SK-N-SH (cell line): Measurements from ENCODE around the gene DTX3. TPM values are rescaled to one million over a fixed set of nuclear protein-coding genes. Genes with fewer than 3 reads are reported as not detected.
A peak's percentile ranks its signal among the peaks of the same experiment; 100 is the strongest.

Source experiments
- CTCF ChIA-PET: fragments of 300-600, 350-600 bp; formaldehyde crosslinking; extraction: SDS; loops from one replicate; lab custom pipeline; 2021; lab: Yijun Ruan, JAX
- POLR2A ChIA-PET: fragments of 350-600 bp; sonication (Branson Sonifier 250); formaldehyde crosslinking; extraction: SDS; loops from one replicate; lab custom pipeline; 2020; ENCODE audit warnings: antibody characterized with exemption, inconsistent platforms; lab: Yijun Ruan, JAX
- DNase-seq: peaks from one replicate; pipeline ENCODE4 v3.0.0; 2012
- H2AFZ ChIP-seq: fragments of 200-600 bp; sonication (generic); 2 replicates; pipeline ENCODE4 v1.8.1; 2016; ENCODE audit warnings: antibody characterized with exemption, mild to moderate bottlenecking, low read depth
- H3F3A ChIP-seq: fragments of 200-600 bp; sonication (generic); replicated peaks from 2 replicates; pipeline ENCODE3; 2016; ENCODE audit warnings: antibody characterized with exemption, mild to moderate bottlenecking; ENCODE audit not compliant: insufficient read depth
- H3K27ac ChIP-seq, 2 experiments: fragments of 200-500 bp in 1 of 2; fragments of 200-600 bp in 1 of 2; sonication (Bioruptor generic) in 1 of 2; sonication (generic), shearing (Covaris generic) in 1 of 2; 2 replicates each; pipeline versions ENCODE4 v1.5.1 to v1.6.1; 2014 to 2016; ENCODE audit warnings: low read depth in 2 of 2, inconsistent platforms in 1 of 2, low read length in 1 of 2, mild to moderate bottlenecking in 1 of 2, mixed read lengths in 1 of 2
- H3K27me3 ChIP-seq: fragments of 200-600 bp; sonication (generic), shearing (Covaris generic); 2 replicates; pipeline ENCODE4 v1.6.1; 2016; ENCODE audit warnings: mixed run types; ENCODE audit not compliant: insufficient read depth
- H3K36me3 ChIP-seq, 2 experiments: fragments of 200-500 bp in 1 of 2; fragments of 200-600 bp in 1 of 2; sonication (Bioruptor generic) in 1 of 2; sonication (generic) in 1 of 2; replicated peaks in 1 of 2; 2 replicates each; pipeline versions ENCODE3 to v1.5.1; 2014 to 2016; ENCODE audit warnings: low read length in 1 of 2, mild to moderate bottlenecking in 1 of 2; ENCODE audit not compliant: insufficient read depth in 2 of 2, control insufficient read depth in 1 of 2
- H3K4me1 ChIP-seq, 2 experiments: fragments of 200-500 bp in 1 of 2; fragments of 200-600 bp in 1 of 2; sonication (Bioruptor generic) in 1 of 2; sonication (generic), shearing (Covaris generic) in 1 of 2; 2 replicates each; pipeline versions ENCODE4 v1.5.1 to v1.6.1; 2014 to 2016; ENCODE audit warnings: low read depth in 1 of 2, low read length in 1 of 2, mixed run types in 1 of 2; ENCODE audit not compliant: insufficient read depth in 2 of 2, control insufficient read depth in 1 of 2
- H3K4me2 ChIP-seq: fragments of 200-600 bp; sonication (generic), shearing (Covaris generic); 2 replicates; pipeline ENCODE4 v1.6.1; 2017; ENCODE audit warnings: mixed run types
- H3K4me3 ChIP-seq, 2 experiments: fragments of 200-500 bp in 1 of 2; fragments of 200-600 bp in 1 of 2; sonication (Bioruptor generic) in 1 of 2; sonication (generic), shearing (Covaris generic) in 1 of 2; 2 replicates each; pipeline versions ENCODE4 v1.5.1 to v1.8.1; 2014 to 2016; ENCODE audit warnings: low read depth in 2 of 2, inconsistent platforms in 1 of 2, low read length in 1 of 2, mild to moderate bottlenecking in 1 of 2, mixed read lengths in 1 of 2, moderate library complexity in 1 of 2
- H3K79me2 ChIP-seq: fragments of 200-600 bp; sonication (generic); 2 replicates; pipeline ENCODE4 v1.8.1; 2017; ENCODE audit warnings: mild to moderate bottlenecking; ENCODE audit not compliant: insufficient read depth
- H3K9ac ChIP-seq: fragments of 200-600 bp; sonication (generic); 2 replicates; pipeline ENCODE4 v1.6.1; 2017; ENCODE audit warnings: mixed run types
- H3K9me2 ChIP-seq: fragments of 200-600 bp; sonication (generic); 2 replicates; pipeline ENCODE4 v1.6.1; 2017; ENCODE audit warnings: mixed run types
- H3K9me3 ChIP-seq: fragments of 200-600 bp; sonication (generic); 2 replicates; pipeline ENCODE4 v1.6.1; 2017; ENCODE audit warnings: mixed run types, mild to moderate bottlenecking, moderate library complexity
- H4K20me1 ChIP-seq: fragments of 200-600 bp; sonication (generic); 2 replicates; pipeline ENCODE4 v1.6.1; 2017; ENCODE audit warnings: mild to moderate bottlenecking, mixed run types; ENCODE audit not compliant: insufficient read depth
- CHD2 ChIP-seq: fragments of 150-350 bp; IDR thresholded peaks from 2 replicates; pipeline ENCODE4 v1.6.1; 2018; ENCODE audit warnings: low read length; ENCODE audit not compliant: partially characterized antibody
- ELF1 ChIP-seq: IDR thresholded peaks from 2 replicates; pipeline ENCODE4 v1.4.0; 2012
- FOXJ3 ChIP-seq: sonication (generic); formaldehyde crosslinking; IDR thresholded peaks from 2 replicates; pipeline ENCODE4 v1.5.1; 2020; ENCODE audit warnings: mild to moderate bottlenecking, missing genetic modification reagents
- GABPA ChIP-seq: IDR thresholded peaks from 2 replicates; pipeline ENCODE4 v1.4.0; 2012; ENCODE audit warnings: low read depth, mild to moderate bottlenecking
- GATA2 ChIP-seq: sonication (generic); formaldehyde crosslinking; IDR thresholded peaks from 2 replicates; pipeline ENCODE4 v1.5.0; 2020; ENCODE audit warnings: mild to moderate bottlenecking, missing genetic modification reagents
- IRF3 ChIP-seq: fragments of 150-350 bp; IDR thresholded peaks from 2 replicates; pipeline ENCODE4 v1.6.1; 2016; ENCODE audit warnings: mild to moderate bottlenecking, low read depth, low read length
- JUND ChIP-seq: IDR thresholded peaks from 2 replicates; pipeline ENCODE4 v1.4.0; 2012
- MAX ChIP-seq: IDR thresholded peaks from 2 replicates; pipeline ENCODE4 v1.4.0; 2012; ENCODE audit warnings: low read depth
- MXI1 ChIP-seq: IDR thresholded peaks from 2 replicates; pipeline ENCODE4 v1.6.1; 2012; ENCODE audit warnings: mild to moderate bottlenecking, low read depth, low read length, improper control_type of control experiment
- POLR2AphosphoS5 ChIP-seq: IDR thresholded peaks from 2 replicates; pipeline ENCODE4 v1.6.1; 2012; ENCODE audit warnings: low read depth, low read length
- RCOR1 ChIP-seq: fragments of 150-350 bp; IDR thresholded peaks from 2 replicates; pipeline ENCODE4 v1.6.1; 2017; ENCODE audit warnings: antibody characterized with exemption, low read length
- RFX5 ChIP-seq: IDR thresholded peaks from 2 replicates; pipeline ENCODE4 v1.6.1; 2012; ENCODE audit warnings: mild to moderate bottlenecking, improper control_type of control experiment, low read length
- RXRA ChIP-seq: IDR thresholded peaks from 2 replicates; pipeline ENCODE4 v1.4.0; 2012; ENCODE audit warnings: low read depth, mild to moderate bottlenecking, borderline replicate concordance
- SIN3A ChIP-seq: IDR thresholded peaks from 2 replicates; pipeline ENCODE4 v1.6.1; 2012; ENCODE audit warnings: low read depth, mild to moderate bottlenecking, low read length, moderate library complexity, borderline replicate concordance
- SMC3 ChIP-seq: IDR thresholded peaks from 2 replicates; pipeline ENCODE4 v1.6.1; 2012; ENCODE audit warnings: low read depth, low read length, improper control_type of control experiment
- TAF1 ChIP-seq: IDR thresholded peaks from 2 replicates; pipeline ENCODE4 v1.6.1; 2012; ENCODE audit warnings: low read depth, mild to moderate bottlenecking, low read length, moderate library complexity, borderline replicate concordance
- TEAD4 ChIP-seq: IDR thresholded peaks from 2 replicates; pipeline ENCODE4 v1.4.0; 2012; ENCODE audit warnings: mild to moderate bottlenecking, borderline replicate concordance; ENCODE audit not compliant: insufficient read depth
- ZBTB33 ChIP-seq: IDR thresholded peaks from 2 replicates; pipeline ENCODE4 v1.4.0; 2012; ENCODE audit warnings: low read depth, borderline replicate concordance
- WGBS: methylation state at CpG from one replicate; pipeline ENCODE4 v1.1.6; 2017; ENCODE audit warnings: low lambda C conversion rate; 5-methylcytosine and 5-hydroxymethylcytosine counted together
- polyA plus RNA-seq, 3 experiments: library from polyadenylated mRNA; depleted of rRNA; stranded (reverse); fragments of >200 nt; gene quantifications; 2 replicates each; pipeline ENCODE4 v1.2.3, GENCODE V29; 2012
- TF ChIP-seq, protein P1 (sequence below): fragments of 150-350 bp; IDR thresholded peaks from 2 replicates; pipeline ENCODE4 v1.6.1; 2017; ENCODE audit warnings: antibody characterized with exemption, low read length, low read depth, borderline replicate concordance
- TF ChIP-seq, protein P2 (sequence below): IDR thresholded peaks from 2 replicates; pipeline ENCODE4 v1.4.0; 2012; ENCODE audit warnings: low read depth, borderline replicate concordance

Gene DTX3
- polyA plus RNA-seq, 1 of the 3 experiments (the other 2 are of a cell fraction) = 61.2 TPM

GRCh38 chr12:57590864-57591781 is 13.5 kb upstream of the DTX3 start, which contains the start of gene PIP4K2C:
TSS of gene PIP4K2C (plus strand) at chr12:57591192. CDS start at chr12:57591290, 98 bp downstream.
- peak within 1 kb of the TSS; percentile 92 for H3K4me2 ChIP-seq
- peaks cover 3% of the 10 kb centered on the region for H3F3A ChIP-seq
- peak within 1 kb of the TSS; percentile 82 for H2AFZ ChIP-seq
- no peaks in the 10 kb centered on the region for H3K9me2 ChIP-seq
- peaks cover 8% of the 10 kb centered on the region; the same call in 1 of the 2 replicates for H3K79me2 ChIP-seq
- H3K4me3 ChIP-seq = peak within 1 kb of the TSS; percentile 89 to 92
- no peaks in the 10 kb centered on the region for H3K9me3 ChIP-seq
- H3K9ac ChIP-seq = peak within 1 kb of the TSS; percentile 67
- peak; percentile 67; the same call in 1 of the 2 replicates for TF ChIP-seq SIN3A
- no peak for TF ChIP-seq RCOR1
- TF ChIP-seq, protein P1, sequence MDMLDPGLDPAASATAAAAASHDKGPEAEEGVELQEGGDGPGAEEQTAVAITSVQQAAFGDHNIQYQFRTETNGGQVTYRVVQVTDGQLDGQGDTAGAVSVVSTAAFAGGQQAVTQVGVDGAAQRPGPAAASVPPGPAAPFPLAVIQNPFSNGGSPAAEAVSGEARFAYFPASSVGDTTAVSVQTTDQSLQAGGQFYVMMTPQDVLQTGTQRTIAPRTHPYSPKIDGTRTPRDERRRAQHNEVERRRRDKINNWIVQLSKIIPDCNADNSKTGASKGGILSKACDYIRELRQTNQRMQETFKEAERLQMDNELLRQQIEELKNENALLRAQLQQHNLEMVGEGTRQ = peak; percentile 73
- TF ChIP-seq TEAD4 = no peak
- TF ChIP-seq FOXJ3 (CRISPR knock-in tag) = no peak
- TF ChIP-seq MAX = peak; percentile 82
- TF ChIP-seq RFX5 = no peak
- no peak for TF ChIP-seq TAF1
- TF ChIP-seq SMC3 = no peak
- no peak; the same call in 1 of the 2 replicates for TF ChIP-seq POLR2AphosphoS5
- TF ChIP-seq CHD2 = no peak
- peak; percentile 57 for TF ChIP-seq GABPA
- TF ChIP-seq ELF1 = peak; percentile 87
- no peak for TF ChIP-seq GATA2
- no peak for TF ChIP-seq RXRA
- peak; percentile 86 for TF ChIP-seq MXI1
- no peak for TF ChIP-seq IRF3
- TF ChIP-seq ZBTB33 = no peak
- TF ChIP-seq, protein P2, sequence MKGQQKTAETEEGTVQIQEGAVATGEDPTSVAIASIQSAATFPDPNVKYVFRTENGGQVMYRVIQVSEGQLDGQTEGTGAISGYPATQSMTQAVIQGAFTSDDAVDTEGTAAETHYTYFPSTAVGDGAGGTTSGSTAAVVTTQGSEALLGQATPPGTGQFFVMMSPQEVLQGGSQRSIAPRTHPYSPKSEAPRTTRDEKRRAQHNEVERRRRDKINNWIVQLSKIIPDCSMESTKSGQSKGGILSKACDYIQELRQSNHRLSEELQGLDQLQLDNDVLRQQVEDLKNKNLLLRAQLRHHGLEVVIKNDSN = peak; percentile 97
- no peak for TF ChIP-seq JUND
- peaks cover 6 to 13% of the 10 kb centered on the region in 2 experiments for H3K36me3 ChIP-seq
- peaks cover 8 to 14% of the 10 kb centered on the region in 2 experiments; a peak in 2 of 4 replicates for H3K4me1 ChIP-seq
- 3% methylated on average over 35 of the region's 69 CpGs for WGBS
- no peaks in the 10 kb centered on the region for H4K20me1 ChIP-seq
- peak within 1 kb of the TSS; percentile 6 to 47; a peak in 2 of 4 replicates for H3K27ac ChIP-seq
- ChIA-PET POLR2A (interaction anchor here (1.1 to 2.7 kb wide), 7 partner anchors 9 to 153 kb away, joined by 3 to 21 read pairs (median 6); partner anchors contain the start of genes ARHGEF25 and TSPAN31), CTCF (interaction anchor here (0.9 to 7.0 kb wide), 13 partner anchors 9 to 145 kb away, joined by 3 to 85 read pairs (median 4); partner anchors contain the start of genes B4GALNT1 and OS9)
- H3K27me3 ChIP-seq = no peaks in the 10 kb centered on the region
- DNase-seq = peak; percentile 90
